IPS DF 19.7 (cell line): ENCODE measurements around the gene PHF5A.
"Not testable (repeated sequence)": the region's sequence is repeated elsewhere in the genome, so short reads cannot be mapped to it uniquely, and the experiment has no call there.

Experiments
- DNase-seq: peaks from one replicate; pipeline ENCODE4 v3.0.0-alpha.2; 2013; ENCODE audit warnings: low read depth, low spot score

Gene PHF5A

DNA sequence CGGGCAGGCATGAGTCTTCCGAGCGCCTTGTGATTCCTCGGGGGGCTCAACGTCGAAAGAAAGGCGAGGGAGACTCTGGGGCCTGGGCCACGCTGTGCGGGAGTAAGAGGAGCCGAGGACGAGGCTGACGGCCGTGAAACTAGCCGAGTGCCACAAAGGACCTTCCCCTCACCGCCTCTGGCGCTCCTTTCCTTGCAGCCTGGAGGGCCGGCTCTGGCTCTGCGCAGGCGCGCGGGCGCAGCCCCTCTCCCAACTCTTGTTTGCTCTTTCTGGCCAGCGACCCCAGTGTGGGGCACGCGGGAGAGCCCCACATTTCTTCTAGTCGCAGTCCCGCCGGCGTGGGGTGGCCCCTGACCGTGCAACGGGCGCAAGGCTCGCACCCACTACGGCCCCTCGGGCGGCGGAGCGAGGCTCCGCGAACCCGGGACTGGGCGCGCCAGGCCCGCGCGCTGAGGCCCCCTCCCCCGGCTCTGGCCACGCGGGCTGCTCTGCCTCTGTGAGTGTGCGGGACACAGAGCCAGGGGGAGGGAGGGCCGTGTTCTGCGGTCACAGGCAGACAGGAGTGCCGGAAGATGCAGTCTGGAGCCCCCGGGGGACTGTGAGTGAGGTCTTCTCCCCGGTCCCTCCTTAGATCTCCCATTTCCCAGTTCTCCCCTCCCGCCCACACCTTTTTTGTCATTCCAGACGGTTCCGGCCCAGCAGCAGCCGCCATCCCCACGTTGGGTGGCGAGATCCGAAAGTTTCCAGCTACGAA lies 20.9 kb downstream of the PHF5A start:
- no peak for DNase-seq

DNA sequence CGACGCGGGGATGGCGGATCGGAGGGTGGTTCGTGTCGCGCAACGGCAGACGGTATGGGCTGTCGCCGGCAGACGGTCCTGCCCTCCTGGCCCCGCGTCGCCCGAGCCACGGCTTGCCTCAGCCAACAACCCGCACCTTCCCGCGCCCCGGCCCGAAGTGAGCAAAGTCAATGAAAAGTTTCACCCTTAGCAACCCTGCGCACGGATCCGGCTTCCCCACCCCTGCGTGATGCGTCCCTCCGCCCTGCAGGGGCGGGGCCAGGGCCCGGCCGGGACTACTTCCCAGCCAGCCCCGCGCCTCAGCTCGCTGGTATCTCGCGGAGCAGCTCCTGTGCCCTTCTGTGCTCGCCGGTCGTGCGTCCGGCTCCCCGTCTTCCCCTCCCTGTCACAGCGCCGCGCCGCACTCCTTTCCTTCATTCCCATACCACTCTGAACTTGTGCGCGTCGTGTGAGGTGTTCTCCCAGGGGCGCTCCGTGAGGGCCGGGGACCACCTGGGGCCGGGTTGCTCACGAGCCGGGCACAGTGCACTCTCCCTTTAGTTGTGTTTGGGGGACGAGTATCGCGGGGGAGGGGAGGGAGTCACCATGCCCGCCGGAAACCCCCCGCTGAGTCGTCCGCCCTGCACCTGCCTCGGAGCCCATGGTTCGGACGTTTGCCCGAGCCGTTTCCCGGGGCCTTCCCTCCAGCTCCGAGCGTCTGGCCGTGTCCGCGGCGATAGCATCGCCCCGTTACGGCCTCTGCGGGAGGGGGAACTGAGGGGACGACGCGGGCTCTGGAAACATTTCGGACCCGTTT lies 21.7 kb downstream of the PHF5A start, which contains the start of gene TOB2:
TSS of gene TOB2 (minus strand) at position 163 of the 796 bp plus-strand sequence. CDS start 9,456 bp downstream, outside the sequence.
- peak; percentile 75 for DNase-seq

DNA sequence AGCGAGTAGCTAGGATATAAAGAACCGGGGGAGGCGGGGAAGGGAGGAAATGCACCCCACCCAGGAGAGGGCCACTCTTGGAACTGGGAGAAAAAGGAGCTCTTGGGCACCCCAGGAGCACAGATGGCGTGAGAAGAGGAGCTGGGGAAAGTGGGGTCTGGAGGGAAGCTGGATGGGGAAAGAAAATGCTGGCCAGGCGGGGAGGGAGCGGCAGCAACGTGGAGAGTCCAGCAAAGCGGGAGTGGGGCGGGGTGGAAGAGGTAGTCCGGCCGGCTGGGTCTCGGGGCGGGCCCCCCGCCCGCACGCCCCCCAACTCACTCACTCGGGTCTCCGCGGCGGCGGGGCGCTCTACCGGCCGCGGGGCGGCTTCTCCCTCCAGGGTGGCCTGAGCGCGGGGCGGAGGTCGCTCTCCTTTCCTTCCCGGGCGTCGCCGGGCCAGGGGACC lies 22.4 kb downstream of the PHF5A start:
- DNase-seq, result no peak

DNA sequence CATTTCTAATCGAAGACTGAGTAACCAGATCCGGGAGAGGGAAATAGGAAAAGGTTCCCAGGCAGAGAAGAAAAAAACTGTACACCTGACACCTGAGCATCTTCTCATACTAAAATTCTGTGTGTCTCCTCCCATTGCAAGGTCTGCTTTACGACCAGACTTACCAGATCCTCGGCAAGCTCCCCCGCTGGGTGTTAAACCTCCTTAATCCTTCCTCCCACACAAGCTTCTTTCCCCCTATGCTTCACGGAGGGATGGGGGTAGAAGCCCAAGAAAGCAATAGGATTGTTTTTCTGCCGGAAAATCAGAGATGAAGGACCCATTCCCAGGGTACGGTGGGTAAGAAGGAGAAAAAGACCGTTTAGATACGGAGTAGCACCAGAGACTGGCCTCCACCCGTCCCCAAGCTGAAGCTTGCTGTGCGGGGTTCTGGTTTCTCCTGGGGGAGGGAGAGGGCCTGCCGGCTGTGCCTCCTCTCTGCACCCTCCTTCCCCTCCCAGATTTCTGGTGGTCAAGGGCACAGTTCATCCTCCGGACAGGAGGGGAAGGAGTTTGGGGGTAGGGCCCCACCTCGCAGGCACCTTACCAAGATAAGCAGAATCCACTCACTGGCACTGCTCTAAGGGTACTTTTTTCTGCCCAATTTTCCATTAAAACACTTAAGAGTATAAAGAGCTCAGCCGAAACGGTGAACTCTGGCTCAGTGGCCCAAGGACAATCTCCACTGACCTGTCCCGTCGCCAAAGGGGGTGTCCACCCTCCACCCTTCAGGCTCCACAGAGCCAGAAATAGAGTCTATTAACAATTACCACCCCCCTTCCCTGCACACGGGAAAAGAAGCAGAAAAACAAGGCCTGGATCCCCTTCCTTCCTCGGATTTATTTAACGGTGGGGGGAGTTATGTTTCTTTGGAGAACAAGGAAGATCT lies 23.1 kb downstream of the PHF5A start:
- DNase-seq, result no peak

DNA sequence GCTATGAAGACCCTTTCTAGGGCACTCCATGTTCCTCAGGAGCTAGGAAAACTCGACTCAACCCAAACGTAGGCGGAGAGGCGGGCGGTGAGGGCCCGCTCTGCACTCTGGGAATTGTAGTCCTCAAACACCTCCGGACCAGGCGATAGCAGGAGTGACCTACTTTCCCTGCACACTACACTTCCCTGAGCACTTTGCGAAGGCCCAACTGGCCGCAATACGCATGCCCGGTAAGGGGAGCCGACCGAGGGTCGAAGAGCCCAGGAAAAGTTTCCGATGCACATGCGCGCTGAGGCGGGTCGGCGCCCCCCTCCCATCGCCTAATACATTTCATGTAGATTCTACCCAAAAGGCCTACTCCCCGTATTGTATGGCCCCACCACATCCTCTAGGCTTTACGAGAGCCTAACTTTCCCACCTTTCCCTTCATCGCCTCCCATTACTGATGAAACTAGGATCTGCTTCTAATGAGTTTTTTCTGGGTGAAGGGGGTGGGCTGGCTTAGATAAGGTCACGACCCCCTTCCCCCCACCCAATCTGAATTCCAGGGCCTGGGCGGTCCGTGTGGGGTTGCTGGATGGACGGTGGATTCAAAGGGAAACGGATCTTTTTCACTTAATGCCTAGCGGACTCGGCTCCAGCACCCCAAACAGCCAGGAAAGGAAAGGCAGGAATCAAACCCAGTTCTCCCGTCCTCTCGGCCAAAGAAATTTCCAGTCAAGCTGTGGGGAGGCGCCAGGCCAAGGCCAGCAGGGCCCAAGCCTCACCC lies 23.9 kb downstream of the PHF5A start:
- peak; percentile 98 for DNase-seq

DNA sequence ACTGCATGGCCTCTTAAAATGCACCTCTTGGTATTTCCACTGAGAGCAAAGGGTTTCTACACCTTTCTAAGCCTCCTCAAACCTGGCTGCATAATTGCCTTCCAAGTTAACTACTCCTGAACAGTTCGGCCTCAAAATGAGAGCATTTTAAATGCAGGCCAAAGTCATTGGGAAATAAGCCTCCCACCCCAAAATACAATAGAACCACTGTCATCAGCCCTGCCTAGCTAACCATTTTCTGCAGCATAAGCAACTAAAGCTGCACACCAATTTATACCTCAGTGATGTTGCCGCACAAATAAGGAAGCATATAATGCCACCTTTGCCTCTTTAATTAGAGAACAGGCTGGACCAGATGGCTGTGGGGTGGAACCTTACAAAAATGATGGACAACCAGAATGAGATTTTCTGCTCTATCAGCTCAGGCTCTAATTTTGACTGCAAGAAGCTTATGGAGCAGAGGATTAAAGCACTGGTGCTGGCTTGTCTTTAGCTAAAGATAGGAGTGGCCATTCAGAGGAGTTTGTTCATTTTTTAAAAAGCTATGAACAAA lies 26.2 kb downstream of the PHF5A start:
- no peak for DNase-seq

DNA sequence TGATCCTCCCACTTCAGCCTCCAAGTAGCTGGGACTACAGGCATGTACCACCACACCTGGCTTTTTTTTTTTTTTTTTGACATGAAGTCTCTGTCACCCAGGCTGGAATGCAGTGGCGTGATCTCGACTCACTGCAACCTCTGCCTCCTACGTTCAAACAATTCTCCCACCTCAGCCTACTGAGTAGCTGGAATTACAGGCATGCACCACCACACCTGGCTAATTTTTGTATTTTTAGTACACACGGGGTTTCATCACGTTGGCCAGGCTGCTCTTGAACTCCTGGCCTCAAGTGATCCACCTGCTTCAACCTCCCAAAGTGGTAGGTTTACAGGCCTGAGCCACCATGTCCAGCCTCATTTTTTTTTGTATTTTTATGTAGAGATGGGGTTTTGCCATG lies 28.0 kb downstream of the PHF5A start:
- not testable (repeated sequence) for DNase-seq

DNA sequence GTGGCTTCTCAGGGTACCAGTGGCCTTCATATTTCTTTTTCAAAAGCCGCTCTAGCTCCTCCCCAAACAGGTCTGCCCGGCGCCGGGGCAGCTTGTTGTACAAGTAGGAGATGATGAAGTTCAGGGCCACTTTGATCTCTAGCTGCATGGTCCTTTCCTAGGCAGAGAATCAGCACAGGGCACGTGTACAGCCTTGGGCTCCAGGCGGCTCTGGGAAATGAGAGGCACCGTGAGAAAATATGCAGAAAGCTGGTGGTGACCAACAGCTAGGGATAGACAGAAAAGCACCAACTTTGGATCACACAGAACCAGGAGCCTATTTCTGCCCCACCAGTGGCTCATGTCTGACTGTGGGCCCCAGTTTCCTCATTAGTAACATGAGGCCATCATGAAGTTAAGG lies 31.3 kb downstream of the PHF5A start:
- no peak for DNase-seq

DNA sequence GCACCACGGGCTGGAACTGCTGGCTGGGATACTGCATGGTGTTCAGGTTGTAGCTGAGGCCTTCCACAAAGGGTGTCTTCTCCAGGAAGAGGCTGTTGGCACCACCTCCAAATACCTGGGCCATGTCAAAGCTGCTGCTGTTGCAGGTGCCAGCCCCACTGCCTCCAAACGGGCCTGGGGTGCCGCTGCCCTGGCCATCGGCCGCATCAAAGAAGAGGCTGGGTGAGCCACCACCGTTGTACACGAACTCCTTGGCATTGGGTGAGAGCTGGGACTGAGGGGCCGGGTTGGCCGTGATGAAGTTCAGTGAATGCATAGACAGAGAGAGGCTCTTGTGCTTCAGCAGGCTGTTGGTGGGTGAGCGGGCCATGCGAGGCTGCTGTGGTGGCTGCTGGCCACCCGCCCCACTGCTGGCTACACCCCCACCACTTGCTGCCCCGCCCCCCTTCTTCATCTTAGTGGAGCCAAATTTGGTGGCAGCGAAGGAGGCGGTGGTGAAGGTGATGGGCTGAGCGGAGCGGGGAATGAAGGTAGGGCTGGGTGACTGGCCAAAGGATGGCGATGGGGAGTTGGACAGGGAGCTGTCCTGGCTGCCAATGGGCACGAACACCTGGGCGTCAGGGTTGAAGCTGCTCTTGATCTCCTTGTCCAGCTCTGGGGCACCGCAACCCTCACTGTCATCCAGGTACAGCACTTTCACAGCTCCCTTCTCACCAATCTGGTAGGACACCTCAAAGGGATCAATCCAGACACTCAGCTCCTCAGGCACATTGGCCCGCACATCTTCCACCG lies 32.0 kb downstream of the PHF5A start:
- DNase-seq, result no peak

DNA sequence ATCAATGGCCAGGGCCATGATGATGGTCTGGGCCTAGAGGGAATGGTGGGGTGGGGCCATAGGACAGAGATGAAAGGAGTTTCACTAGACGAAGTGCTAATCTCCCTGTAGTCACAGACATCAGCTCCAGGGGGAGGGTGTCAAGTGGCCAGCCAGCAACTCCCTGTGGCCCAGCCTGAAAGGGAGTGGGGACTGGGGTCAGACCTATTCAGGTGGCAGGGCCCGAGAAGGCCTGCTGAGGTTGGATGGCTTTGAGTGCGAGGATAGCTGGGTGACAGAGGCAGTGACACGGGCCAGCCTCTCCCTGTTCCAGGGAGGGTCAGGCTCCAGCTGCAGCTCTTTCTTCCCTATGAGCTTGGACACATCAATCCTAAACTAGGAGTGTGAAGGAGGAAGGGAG lies 32.9 kb downstream of the PHF5A start:
- no peak for DNase-seq

DNA sequence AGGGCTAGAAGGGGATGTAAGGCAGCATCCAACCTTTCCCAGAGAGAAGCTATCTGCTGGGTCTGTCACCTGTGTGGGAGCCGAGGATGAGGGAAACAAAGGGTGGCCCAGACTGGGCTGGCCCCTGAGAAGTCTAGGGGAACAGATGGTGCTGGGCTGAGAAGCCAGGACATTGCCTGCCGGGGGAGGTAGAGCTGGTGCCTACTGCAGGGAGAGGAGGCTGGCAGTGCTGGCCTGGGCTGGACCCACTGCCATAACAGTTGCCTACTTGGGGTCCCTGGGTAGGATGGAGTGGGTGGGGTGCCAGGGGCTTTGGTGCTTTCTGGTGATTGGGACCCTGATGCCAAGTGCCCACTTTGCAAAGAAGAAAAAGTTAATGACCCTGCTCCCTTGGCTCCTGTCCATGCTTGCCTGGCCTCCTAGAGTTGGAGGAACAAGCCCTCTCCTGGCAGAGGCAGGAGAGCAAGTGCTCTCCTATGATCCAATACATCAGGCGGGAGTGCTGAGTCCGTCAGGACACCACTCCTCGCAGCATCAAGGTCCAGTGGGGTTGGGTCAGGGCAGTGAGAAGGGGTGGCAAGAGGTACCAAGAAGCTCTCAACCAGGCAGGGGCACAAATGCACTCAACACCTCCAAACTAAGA lies 34.0 kb downstream of the PHF5A start:
- not testable (repeated sequence) for DNase-seq

DNA sequence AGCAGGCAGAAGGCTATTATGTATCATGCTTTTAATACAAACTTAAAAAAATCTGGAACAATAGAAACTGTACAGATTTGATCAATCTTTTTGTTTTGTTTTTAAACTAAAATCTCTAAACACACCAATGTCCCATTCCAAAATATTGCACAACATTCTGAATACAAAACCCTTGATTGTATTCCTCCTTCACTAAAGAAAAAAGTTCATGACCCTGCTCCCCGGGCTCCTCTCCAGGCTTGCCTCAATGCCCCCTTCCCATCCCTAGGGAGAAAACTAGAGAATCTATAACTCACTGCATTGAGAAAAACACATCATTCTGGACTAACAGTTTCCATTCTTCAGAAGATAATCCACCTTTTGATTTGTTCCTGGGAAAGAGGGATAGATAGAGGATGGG lies 35.0 kb downstream of the PHF5A start:
- not testable (repeated sequence) for DNase-seq

DNA sequence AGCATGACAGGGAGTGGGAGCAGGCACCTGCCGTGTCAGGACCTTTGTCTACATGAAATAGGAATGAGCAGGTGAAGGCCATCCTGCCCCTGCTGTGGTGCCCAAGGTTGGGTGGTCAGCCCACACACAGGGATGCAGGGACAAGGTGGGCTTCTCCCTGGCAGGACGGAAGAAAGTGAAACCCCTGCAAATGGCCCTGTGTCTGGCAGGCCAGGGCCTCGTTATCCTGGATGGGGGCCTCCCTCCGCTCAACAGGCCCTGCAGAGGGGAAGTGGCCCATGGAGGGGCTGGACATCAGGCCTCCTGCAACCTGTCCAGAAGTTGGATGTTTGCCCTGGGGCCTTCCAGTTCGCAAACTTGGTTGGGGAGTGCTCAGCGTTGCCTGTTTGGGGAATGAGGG lies 36.8 kb downstream of the PHF5A start:
- no peak for DNase-seq

DNA sequence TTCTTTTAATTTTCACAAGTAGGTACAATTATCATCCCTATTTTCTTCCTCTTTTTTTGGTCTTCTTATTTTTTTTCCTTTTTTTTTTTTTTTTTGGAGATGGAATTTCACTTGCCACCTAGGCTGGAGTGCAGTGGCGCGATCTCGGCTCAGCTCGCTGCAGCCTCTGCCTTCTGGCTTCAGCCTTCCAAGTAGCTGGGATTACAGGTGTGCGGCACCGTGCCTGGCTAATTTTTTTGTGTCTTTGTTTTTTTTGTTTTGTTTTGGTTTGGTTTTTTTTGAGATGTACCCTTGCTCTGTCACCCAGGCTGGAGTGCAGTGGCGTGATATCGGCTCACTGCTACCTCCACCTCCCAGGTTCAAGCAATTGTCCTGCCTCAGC lies 38.5 kb downstream of the PHF5A start:
- DNase-seq, result no peak

DNA sequence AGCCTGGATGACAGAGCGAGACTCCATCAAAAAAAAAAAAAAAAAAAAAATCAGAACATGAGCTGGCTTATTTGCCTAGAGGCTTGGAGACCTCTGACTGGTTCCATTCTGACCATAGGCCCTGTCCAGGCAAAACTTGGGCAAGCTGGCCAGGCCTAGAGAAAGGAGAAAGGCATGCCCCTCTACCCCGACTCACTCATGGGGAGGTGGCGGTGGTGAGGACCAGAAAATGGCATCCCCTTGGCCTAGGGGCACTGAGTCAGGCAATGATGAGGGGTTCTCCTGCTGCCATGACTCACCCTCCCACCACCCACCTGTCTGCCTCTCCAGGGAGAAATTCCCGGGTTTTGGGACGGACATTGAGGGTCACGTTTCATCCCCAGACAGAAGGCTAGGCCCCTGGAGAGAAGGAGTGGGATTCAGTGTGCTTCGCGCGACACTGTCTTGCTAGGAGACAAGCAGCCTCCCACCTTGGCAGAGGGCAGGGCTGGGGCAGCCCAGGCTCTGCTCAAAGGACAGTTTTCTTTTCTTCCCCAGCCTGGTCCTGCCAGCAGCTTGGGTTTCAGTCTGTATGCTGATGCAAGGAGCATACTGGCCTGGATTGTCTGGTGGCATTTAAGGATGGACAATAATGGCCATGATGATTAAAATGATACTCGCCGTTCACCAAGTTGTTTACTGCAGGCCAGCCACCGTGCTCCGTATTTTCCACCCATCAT lies 39.1 kb downstream of the PHF5A start:
- no peak for DNase-seq

DNA sequence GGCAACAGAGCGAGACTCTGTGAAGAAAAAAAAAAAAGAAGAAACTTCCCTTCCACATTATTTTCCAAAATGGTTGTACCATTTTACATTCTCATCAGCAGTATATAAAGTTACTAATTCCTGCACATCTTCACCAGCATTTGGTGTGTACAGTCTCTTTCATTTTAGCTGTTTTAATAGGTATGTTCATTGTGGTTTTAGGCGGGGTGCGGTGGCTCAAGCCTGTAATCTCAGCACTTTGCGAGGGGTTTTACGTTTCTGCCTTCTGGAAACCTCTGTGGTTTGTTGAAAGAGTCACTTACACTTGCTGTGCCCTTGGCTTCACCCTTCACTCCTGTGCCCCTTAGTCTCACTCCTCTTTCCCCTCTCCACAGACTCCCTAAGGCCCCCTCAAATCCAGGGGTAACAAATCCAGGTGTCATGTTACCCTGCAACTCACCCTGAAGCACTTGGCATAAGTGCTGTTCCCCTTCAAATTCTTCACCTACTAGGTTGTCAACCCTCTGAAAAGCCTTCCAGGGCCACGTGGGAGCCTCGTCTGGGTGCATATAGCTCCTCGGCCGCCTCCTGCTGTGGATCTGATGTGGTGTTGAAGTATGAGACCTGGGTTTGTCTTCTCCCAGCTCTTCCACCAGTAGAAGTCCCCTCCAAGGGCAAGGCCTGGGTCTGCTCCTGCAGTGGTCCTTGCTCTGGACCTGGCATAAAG lies 42.7 kb downstream of the PHF5A start:
- no peak for DNase-seq

DNA sequence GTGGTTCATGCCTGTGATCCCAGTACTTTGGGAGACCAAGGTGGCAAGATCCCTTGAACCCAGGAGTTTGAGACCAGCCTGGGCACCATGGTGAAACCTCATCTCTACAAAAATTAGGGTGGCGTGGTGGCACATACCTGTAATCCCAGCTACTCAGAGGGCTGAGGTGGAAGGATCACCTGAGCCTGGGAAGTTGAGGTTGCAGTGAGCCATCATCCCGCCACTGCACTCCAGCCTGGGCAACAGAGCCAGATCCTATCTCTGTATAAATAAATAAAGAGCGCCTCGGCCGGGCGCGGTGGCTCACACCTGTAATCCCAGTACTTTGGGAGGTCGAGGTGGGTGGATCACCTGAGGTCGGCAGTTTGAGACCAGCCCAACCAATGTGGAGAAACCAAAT lies 49.8 kb downstream of the PHF5A start:
- DNase-seq, result no peak
